Measurements from ENCODE around the gene SERGEF.

DNA sequence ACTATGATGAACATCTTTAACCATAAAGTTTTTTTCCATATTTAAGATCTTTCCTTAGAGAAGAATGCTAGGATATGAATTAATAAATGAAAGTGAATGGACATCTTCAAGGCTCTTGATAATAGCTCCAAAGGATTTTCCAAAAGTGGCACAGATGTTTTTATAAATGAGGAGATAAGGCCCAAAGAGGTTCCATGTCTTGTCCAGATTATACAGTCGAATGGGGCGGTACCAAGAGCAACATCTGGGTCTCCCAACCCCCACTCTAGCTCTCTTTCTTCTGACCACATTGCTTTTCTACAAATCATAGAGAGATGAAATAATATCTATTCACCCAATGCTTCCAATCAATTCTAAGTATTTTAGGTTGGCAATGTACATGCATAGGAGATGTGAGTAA lies 164.1 kb downstream of the SERGEF start:
- no peak for TF ChIP-seq EZH2 (IDR thresholded peaks at IDR 0.05; ENCODE audit: insufficient read depth, poor library complexity, severe bottlenecking)
- TF ChIP-seq EZH2phosphoT487 (IDR thresholded peaks at IDR 0.05; ENCODE audit: insufficient read depth, low read depth) = no peak
